ENCODE results near the gene ALDH3B1. TPM values are rescaled to one million over a fixed set of nuclear protein-coding genes. Genes with fewer than 3 reads are reported as not detected.
"Not testable (repeated sequence)": the region's sequence is repeated elsewhere in the genome, so short reads cannot be mapped to it uniquely, and the experiment has no call there.

Gene ALDH3B1, protein sequence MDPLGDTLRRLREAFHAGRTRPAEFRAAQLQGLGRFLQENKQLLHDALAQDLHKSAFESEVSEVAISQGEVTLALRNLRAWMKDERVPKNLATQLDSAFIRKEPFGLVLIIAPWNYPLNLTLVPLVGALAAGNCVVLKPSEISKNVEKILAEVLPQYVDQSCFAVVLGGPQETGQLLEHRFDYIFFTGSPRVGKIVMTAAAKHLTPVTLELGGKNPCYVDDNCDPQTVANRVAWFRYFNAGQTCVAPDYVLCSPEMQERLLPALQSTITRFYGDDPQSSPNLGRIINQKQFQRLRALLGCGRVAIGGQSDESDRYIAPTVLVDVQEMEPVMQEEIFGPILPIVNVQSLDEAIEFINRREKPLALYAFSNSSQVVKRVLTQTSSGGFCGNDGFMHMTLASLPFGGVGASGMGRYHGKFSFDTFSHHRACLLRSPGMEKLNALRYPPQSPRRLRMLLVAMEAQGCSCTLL
- polyA plus RNA-seq (ENCODE audit: insufficient read length in 3 of 3), result 1 to 10 TPM; 1.3 to 2.2 (median 1.3) TPM

GRCh38 chr11:68010090-68011041 is at the start of gene ALDH3B1:
TSS of gene ALDH3B1 (plus strand) at chr11:68010327. CDS start at chr11:68015298, 4,971 bp downstream.
- no peak for DNase-seq (ENCODE audit: low read depth in 3 of 3, low spot score in 2 of 3)

DNA sequence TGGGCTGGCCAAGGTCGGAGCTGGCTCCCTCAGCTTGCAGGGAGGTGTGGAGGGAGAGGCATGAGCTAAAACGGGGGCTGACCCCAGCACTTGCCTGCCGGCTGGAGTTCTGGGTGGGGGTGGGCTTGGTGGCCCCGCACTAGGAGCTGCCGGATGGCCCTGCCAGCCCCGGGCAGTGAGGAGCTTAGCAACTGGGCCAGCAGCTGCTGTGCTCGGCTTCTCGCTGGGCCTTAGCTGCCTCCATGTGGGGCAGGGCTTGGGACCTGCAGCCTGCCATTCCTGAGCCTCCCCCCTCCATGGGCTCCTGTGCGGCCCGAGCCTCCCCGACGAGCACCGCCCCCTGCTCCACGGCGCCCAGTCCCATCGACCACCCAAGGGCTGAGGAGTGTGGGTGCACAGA is 46.9 kb upstream of the ALDH3B1 start:
- not testable (repeated sequence) for DNase-seq (ENCODE audit: low read depth in 3 of 3, low spot score in 2 of 3)

DNA sequence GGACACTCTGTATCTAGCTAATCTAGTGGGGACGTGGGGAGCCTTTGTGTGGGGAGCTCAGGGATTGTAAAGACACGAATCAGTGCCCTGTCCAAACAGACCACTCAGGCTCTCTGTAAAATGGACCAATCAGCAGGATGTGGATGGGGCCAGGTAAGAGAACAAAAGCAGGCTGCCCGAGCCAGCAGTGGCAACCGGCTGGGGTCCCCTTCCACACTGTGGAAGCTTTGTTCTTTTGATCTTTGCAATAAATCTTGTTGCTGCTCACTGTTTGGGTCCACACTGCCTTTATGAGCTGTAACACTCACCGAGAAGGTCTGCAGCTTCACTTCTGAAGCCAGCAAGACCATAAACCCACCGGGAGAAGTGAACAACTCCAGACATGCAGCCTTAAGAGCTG is 46.2 kb upstream of the ALDH3B1 start:
- not testable (repeated sequence) for DNase-seq (ENCODE audit: low read depth in 3 of 3, low spot score in 2 of 3)

- DNase-seq (ENCODE audit: low read depth in 3 of 3, low spot score in 2 of 3), result not testable (repeated sequence)
Measured at GRCh38 chr11:67964746-67965145, 45.4 kb upstream of the ALDH3B1 start.

DNA sequence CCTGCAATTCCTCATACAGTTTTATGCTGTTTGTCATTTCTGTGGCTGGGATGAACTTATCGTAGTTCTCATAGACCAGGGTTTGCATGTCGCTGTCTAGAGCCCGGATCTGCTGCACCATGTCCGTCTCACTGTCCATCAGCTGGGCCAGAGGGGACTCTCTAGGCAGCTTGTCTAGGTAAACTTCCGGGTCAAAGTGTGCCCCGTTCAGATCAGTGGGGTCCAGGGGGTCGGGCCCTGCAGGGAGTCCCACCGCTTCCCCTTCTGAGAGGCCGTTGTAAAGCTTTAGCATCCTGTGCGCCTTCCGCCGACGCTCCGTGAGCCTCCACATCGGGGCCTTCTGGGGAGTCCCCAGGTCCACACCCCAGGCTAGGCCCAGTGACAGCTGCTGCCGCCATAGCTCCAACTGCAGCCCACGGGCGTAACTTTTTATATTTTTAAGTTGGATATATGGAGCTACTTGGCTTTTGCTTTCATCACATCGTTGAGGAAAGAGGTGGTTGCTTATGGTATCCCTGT is 44.2 kb upstream of the ALDH3B1 start:
- DNase-seq (ENCODE audit: low read depth in 3 of 3, low spot score in 2 of 3), result not testable (repeated sequence)

GRCh38 chr11:67974746-67975145 is 35.4 kb upstream of the ALDH3B1 start:
- not testable (repeated sequence) for DNase-seq (ENCODE audit: low read depth in 3 of 3, low spot score in 2 of 3)

DNA sequence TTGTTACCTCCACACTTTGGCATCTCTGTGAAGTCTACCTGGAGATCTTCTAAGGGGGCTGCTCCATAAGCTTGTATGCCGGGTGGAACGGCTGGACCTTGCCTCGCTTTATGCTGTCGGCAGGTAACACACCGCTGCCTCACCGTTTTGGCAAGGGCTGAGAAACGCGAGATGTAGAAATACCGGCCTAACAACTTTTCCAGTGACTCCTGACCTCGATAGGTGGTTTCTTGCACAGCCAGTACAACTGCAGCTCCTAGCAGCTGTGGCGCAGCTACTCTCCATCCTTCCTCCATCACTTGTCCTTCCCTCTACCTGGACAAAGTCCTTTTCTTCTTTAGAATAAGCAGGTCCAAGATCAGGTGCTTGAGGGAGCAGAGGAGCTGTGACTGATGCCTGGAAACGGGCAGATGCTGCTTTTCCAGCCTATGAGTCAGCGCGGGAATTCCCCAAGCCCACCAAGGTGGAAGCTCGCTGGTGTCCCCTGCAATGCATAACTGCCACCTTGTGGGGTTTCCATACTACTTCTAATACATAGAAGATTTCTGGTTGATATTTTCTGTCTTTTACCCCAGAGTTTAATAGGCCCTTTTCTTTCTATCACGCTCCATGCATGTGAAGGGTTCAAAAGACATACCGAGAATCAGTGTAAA is 31.2 kb upstream of the ALDH3B1 start:
- DNase-seq (ENCODE audit: low read depth in 3 of 3, low spot score in 2 of 3), result not testable (repeated sequence)

GRCh38 chr11:67981226-67981625 is 28.9 kb upstream of the ALDH3B1 start:
- DNase-seq (ENCODE audit: low read depth in 3 of 3, low spot score in 2 of 3), result not testable (repeated sequence)

DNA sequence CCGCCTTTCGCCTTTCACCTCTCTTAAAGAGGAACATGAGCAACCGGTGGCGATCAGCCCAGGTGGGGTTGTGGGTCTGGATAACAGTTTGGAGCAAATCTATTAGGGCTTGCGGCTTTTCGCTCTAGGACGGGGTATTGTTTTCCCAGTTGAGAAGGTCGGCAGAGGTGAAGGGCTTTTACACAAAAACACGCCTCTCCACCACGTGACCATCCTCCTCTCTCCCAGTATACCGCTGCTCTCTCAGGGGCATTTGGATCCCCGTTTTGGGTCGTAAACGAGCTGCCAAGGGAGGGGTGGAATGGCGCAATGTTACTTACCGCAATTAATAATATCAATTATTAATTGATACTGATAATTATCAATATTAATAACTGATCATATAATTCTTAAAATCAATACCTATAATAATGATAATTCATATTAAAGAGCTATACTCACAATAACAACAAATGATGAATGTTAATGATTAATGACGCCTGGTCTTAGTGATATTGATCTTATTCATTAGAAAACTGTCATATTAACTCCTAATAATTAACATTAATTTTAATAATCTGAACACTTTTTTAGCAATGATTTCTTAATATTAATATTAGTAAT is 27.8 kb upstream of the ALDH3B1 start:
- DNase-seq (ENCODE audit: low read depth in 3 of 3, low spot score in 2 of 3), result not testable (repeated sequence)

- no peak for DNase-seq (ENCODE audit: low read depth in 3 of 3, low spot score in 2 of 3)
Measured at GRCh38 chr11:67983951-67984350, 26.2 kb upstream of the ALDH3B1 start.

DNA sequence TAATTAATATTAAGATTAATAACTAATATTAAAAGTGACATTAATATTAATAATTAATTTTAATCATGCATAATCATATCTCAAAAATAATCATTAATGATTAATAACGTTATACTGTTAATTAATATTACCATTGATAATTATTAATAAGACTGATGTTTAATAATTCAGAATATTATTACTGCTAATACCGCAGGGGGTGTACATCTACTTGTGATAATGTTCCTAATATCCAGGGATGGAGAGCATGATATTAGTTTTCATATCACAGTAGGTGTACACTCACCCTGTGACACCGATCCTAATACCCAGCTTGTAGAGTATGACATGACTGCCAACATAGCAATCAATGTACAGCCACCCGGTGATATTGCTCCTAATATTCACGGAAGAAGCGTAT is 24.8 kb upstream of the ALDH3B1 start:
- DNase-seq (ENCODE audit: low read depth in 3 of 3, low spot score in 2 of 3), result not testable (repeated sequence)

DNA sequence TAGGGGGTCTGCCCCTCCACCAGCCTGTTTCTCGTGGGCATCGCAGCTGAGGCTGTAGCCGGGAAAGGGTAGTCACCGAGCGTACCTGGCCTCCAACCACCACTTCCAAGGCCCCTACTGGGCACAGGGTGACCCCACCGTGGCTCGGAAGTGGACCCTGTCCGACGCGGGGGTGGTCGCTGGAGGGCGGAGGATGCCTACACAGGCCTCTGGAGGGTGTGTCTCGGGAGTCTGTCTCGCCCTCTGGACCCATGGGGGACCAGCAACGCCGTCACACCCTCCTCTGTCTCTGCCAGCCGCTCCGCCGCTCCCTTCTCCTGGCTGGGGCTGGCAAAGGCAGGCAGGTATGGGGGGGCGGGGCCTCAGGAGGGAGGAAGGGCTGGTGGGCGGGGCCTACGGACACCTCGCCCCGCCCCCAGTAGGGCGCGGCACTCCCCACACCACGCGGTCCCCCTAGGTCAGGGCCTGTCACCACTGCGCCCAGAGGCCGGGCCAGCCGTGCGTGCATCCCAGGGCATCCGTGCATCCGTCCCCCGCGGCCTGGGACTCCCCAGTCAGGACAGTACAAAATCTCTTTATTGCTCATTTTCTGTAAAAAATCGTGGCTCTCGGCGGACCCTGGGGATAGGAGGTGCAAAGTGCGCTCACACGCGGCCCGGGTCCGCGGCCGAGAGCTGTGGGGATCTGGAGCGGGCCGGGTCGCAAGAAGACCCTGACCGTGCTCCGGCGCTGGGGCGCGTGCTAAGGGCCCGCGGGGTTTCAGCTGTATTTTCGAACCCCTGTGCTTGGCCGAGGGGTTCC is 19.4 kb upstream of the ALDH3B1 start:
- not testable (repeated sequence) for DNase-seq (ENCODE audit: low read depth in 3 of 3, low spot score in 2 of 3)

GRCh38 chr11:67991347-67992121 is 18.6 kb upstream of the ALDH3B1 start:
- not testable (repeated sequence) for DNase-seq (ENCODE audit: low read depth in 3 of 3, low spot score in 2 of 3)

GRCh38 chr11:67993821-67994220 is 16.3 kb upstream of the ALDH3B1 start:
- not testable (repeated sequence) for DNase-seq (ENCODE audit: low read depth in 3 of 3, low spot score in 2 of 3)

DNA sequence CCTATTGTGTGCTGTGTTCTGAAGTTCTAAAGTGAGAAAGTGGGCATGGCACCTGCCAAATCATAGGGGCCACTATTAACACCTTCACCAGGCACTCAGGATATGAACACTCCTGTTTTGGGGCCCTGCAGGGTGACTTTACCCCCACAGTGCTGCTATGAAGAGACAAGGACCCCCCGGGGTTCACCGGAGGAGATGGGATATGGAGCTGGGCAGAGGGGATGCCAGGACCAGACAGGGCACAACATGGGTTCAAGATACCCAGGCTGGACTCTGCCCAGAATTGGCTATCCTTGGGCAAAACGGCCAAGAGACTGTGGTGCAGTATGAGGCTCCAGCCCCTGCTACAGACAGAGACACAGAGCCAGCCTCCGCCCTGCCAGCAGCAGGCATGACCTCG is 15.7 kb upstream of the ALDH3B1 start:
- DNase-seq (ENCODE audit: low read depth in 3 of 3, low spot score in 2 of 3), result not testable (repeated sequence)

DNA sequence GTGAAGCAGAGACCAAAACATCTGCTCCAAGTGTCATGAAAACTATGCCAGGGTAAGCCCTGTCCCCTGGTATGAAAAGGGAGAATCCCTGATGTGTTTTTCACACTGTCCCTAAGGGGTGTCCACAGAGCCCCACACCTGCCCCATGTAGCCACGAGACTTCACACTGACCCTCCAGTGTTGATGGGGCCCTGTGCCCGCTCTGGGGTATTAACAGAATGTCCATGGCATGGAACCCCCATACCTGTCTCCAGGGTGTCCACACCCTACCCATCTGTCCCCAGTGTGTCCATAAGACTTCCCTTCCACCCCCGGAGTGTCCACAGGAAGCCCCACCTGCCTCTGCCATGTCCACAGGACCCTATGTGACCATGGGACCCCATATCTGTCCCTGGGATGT is 15.0 kb upstream of the ALDH3B1 start:
- not testable (repeated sequence) for DNase-seq (ENCODE audit: low read depth in 3 of 3, low spot score in 2 of 3)

GRCh38 chr11:67995579-67995978 is 14.5 kb upstream of the ALDH3B1 start:
- DNase-seq (ENCODE audit: low read depth in 3 of 3, low spot score in 2 of 3), result not testable (repeated sequence)

- no peak for DNase-seq (ENCODE audit: low read depth in 3 of 3, low spot score in 2 of 3)
Measured at GRCh38 chr11:67996051-67996450, 14.1 kb upstream of the ALDH3B1 start.
